GM12873 (cell line): ENCODE results near the gene MYOT.

ENCODE experiments used
- CTCF ChIP-seq: IDR thresholded peaks from 2 replicates; pipeline ENCODE4 v1.5.1; 2012; ENCODE audit warnings: low read depth, mild to moderate bottlenecking, moderate library complexity, low read length, control low read depth; ENCODE audit not compliant: insufficient read depth; ENCODE audit errors: missing control alignments

The MYOT gene

GRCh38 chr5:137828664-137829063 lies 39.0 kb upstream of the MYOT start:
- no peak for TF ChIP-seq CTCF

DNA sequence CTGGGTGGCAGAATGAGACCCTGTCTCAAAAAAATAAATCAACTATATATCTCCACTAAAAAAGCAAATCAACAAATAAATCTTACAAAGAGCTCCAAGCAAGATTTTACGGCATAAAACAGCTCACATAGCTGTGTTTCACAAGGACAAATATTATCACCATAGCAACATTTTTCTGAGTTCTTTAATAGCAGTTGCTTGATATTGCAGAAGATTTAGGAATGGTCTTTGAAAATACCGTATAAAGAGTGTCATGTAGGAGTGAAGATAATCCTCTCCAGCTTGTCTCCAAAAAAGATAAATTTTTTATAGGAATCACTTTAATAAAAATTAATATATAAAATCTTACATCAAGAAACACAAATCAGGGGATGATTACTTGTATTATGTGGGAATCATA lies 36.6 kb upstream of the MYOT start:
- TF ChIP-seq CTCF, result no peak

DNA sequence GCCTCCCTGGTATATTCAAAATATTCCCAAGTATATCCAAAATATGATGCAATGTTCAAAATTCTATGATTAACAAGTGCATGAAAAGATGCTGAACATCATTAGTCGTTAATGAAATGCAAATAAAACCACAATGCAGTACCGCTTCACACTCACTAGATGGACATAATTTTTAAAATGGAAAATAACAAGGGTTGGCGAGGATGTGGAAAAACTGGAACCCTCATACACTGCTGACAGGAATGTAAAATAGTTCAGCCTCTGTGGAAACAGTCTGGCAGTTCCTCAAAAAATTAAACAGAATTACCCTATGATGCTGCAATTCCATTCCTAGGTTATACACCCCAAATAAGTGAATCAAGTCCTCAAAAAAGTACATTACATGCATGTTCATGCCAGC lies 36.1 kb upstream of the MYOT start:
- no peak for TF ChIP-seq CTCF

DNA sequence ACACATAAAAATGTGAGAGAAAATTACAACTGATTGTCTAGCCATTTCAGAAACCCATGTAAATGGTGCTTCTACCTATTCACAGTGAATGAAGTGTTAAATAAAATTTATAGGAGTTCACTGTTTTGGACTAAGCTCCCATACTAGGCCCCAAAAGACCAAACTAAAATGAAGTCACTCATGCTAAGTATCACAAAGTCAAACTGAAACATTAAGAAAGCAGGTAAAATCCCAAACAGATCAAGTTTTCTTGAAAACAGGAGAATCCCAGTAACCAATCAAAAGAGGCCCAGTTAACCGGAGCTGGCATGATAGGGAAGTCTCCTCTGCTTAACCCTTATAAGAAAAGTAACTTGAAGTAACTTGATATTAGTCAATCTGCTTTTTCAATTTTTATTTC lies 35.2 kb upstream of the MYOT start:
- TF ChIP-seq CTCF, result no peak

DNA sequence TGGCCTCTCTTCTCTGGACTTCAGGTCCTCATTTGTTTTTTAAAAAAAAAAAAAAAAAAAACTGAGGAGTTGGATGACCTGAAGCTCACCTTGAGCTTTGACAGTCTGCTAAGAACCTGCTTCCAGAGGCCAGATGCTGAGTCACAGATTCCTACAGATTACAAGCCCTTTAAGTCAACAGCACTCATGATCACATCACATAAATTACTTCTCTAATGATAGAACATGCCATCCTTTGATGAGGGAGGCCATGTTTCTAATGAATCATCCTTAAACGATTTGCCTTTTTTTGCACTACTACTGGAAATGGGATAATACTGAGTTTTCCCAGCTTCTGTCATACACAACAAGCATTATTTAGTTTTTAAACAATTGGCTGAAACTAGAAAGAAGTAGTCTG lies 34.2 kb upstream of the MYOT start:
- TF ChIP-seq CTCF, result no peak

DNA sequence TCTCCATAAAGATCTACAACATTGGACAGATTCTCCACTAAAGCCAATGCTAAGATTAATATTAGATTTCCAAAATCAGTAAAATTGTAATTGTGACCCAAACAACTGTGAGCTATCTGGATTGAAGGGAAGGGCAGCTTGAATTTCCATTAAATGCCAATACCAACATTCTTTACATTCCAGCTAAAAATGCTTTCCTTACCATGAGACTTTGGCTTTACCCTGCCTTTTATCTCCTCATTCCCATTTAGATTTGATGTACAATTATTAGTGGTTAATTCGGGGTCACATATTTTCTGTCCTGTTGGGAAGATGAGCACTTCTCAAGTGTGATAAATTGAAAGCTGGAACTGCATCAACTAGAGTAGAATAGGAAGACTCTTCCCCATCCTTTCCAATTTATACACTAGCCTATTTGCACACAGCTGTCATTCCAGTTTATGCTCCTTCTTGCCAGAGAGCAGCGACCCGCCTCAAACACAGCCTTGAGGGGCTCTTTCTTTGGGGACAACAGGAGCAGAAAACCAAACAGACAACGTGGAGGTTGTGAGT lies 33.1 kb upstream of the MYOT start:
- no peak for TF ChIP-seq CTCF

DNA sequence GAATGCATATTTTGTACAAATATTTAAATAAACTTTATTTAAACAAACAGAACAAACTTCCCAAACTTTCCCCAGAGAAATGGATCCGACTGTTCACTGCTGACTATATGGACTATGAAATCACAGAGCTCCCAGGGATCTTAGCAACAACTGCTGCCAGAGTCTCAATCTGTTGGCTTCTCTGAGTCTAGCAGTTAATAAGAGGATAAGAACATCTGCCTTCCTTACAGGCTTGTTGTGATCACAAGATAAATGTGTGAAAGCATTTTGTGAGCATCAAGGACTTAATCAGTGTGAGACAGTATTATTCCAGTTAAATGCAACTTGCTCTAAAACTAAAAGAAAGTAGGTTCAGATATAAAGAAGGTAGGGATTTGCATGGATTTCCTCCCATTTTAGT lies 31.4 kb upstream of the MYOT start:
- TF ChIP-seq CTCF, result no peak

- no peak for TF ChIP-seq CTCF
These were observed 30.7 kb upstream of the MYOT start for GRCh38 chr5:137836997-137837396.
